ENCODE results near the gene WDR7. TPM values are rescaled to one million over a fixed set of nuclear protein-coding genes. Genes with fewer than 3 reads are reported as not detected.
A peak's percentile ranks its signal among the peaks of the same experiment; 100 is the strongest.

The WDR7 gene
- total RNA-seq, 4 donors from 2014 or later = 22.6 to 39.0 (median 31.2) TPM

GRCh38 chr18:57004366-57005121 is 353.4 kb downstream of the WDR7 start:
- no peak for DNase-seq (ENCODE audit: low spot score in 2 of 2)
- Histone ChIP-seq H3K36me3 (no peaks in the 10 kb centered on the region), H3K4me1 (peaks cover 0 to 14% (median 0%) of the 10 kb centered on the region in 4 donors), H3K9me3 (no peaks in the 10 kb centered on the region), H3K27me3 (no peaks in the 10 kb centered on the region), H3K27ac (peak overlapping the region in 1 of 4 donors; percentile 31), H3K4me3 (no peak overlapping the region)
- TF ChIP-seq EP300 (IDR thresholded peaks at IDR 0.05) (no peak), POLR2A (IDR thresholded peaks at IDR 0.05) (no peak), CTCF (IDR thresholded peaks at IDR 0.05) (no peak)
- WGBS, 2 donors = 58 to 68% methylated on average over 5 of the region's 5 CpGs

GRCh38 chr18:57008001-57008686 is 357.0 kb downstream of the WDR7 start:
- H3K27me3 ChIP-seq = no peaks in the 10 kb centered on the region
- DNase-seq (ENCODE audit: low spot score in 2 of 2) = no peak
- 75% methylated on average over 11 of the region's 11 CpGs for WGBS, 2 donors
- no peaks in the 10 kb centered on the region for H3K9me3 ChIP-seq
- no peak overlapping the region for H3K4me3 ChIP-seq
- H3K4me1 ChIP-seq = peaks cover 0 to 8% (median 0%) of the 10 kb centered on the region in 4 donors
- H3K36me3 ChIP-seq = no peaks in the 10 kb centered on the region
- H3K27ac ChIP-seq = no peak overlapping the region
- TF ChIP-seq POLR2A (IDR thresholded peaks at IDR 0.05) (no peak), CTCF (IDR thresholded peaks at IDR 0.05) (no peak), EP300 (IDR thresholded peaks at IDR 0.05) (no peak)

GRCh38 chr18:57009844-57010243 is 358.7 kb downstream of the WDR7 start:
- no peak for DNase-seq (ENCODE audit: low spot score in 2 of 2)
- TF ChIP-seq POLR2A (IDR thresholded peaks at IDR 0.05) (no peak), CTCF (IDR thresholded peaks at IDR 0.05) (no peak), EP300 (IDR thresholded peaks at IDR 0.05) (no peak)
- 88% methylated on average over 4 of the region's 4 CpGs for WGBS, 2 donors
- Histone ChIP-seq H3K36me3 (no peaks in the 10 kb centered on the region), H3K9me3 (no peaks in the 10 kb centered on the region), H3K27me3 (no peaks in the 10 kb centered on the region), H3K4me3 (no peak overlapping the region), H3K27ac (no peak overlapping the region), H3K4me1 (no peaks in the 10 kb centered on the region)

GRCh38 chr18:57014772-57015413 is 363.7 kb downstream of the WDR7 start:
- H3K27me3 ChIP-seq = no peaks in the 10 kb centered on the region
- H3K27ac ChIP-seq = no peak overlapping the region
- no peaks in the 10 kb centered on the region for H3K9me3 ChIP-seq
- WGBS, 2 donors = 62 to 69% methylated on average over 4 of the region's 4 CpGs
- H3K36me3 ChIP-seq = no peaks in the 10 kb centered on the region
- no peak overlapping the region for H3K4me3 ChIP-seq
- DNase-seq (ENCODE audit: low spot score in 2 of 2) = no peak
- peaks cover 0 to 6% (median 0%) of the 10 kb centered on the region in 4 donors for H3K4me1 ChIP-seq
- TF ChIP-seq POLR2A (IDR thresholded peaks at IDR 0.05) (no peak), CTCF (IDR thresholded peaks at IDR 0.05) (no peak), EP300 (IDR thresholded peaks at IDR 0.05) (no peak)

- H3K4me1 ChIP-seq = peaks cover 0 to 6% (median 0%) of the 10 kb centered on the region in 4 donors
- peaks cover 0 to 2% (median 0%) of the 10 kb centered on the region in 3 donors for H3K36me3 ChIP-seq
- no peak for DNase-seq (ENCODE audit: low spot score in 2 of 2)
- 87 to 94% methylated on average over 7 of the region's 7 CpGs for WGBS, 2 donors
- no peaks in the 10 kb centered on the region for H3K9me3 ChIP-seq
- H3K27ac ChIP-seq = no peak overlapping the region
- TF ChIP-seq EP300 (IDR thresholded peaks at IDR 0.05) (no peak), POLR2A (IDR thresholded peaks at IDR 0.05) (no peak), CTCF (IDR thresholded peaks at IDR 0.05) (no peak)
- no peak overlapping the region for H3K4me3 ChIP-seq
- no peaks in the 10 kb centered on the region for H3K27me3 ChIP-seq
Measured at GRCh38 chr18:57015451-57015850, 364.3 kb downstream of the WDR7 start.
